ENCODE measurements around the gene SFTPA2. TPM values are rescaled to one million over a fixed set of nuclear protein-coding genes. Genes with fewer than 3 reads are reported as not detected.
"Not testable (repeated sequence)": the region's sequence is repeated elsewhere in the genome, so short reads cannot be mapped to it uniquely, and the experiment has no call there.

The SFTPA2 gene
- total and polyA plus RNA-seq, 2 experiments from 2014 or later: 0.45 TPM; not detected in 1

- Histone ChIP-seq H3K27me3 (peaks cover 14% of the 10 kb centered on the region), H3K9me3 (ENCODE audit: low read depth) (no peaks in the 10 kb centered on the region), H3K4me1 (ENCODE audit: low read depth) (no peaks in the 10 kb centered on the region), H3K27ac (no peak overlapping the region), H3K4me3 (no peak overlapping the region), H3K36me3 (no peaks in the 10 kb centered on the region)
- no peak for DNase-seq (ENCODE audit: low read depth in 1 of 2, low spot score in 1 of 2)
- no peak for TF ChIP-seq CTCF (IDR thresholded peaks at IDR 0.05; ENCODE audit: low read depth, low read length)
These were observed 8.1 kb downstream of the SFTPA2 start for GRCh38 chr10:79552143-79552542.

GRCh38 chr10:79547973-79548372, 12.2 kb downstream of the SFTPA2 start:
- Histone ChIP-seq H3K4me3 (no peak overlapping the region), H3K4me1 (ENCODE audit: low read depth) (no peaks in the 10 kb centered on the region), H3K27ac (no peak overlapping the region), H3K36me3 (no peaks in the 10 kb centered on the region), H3K9me3 (ENCODE audit: low read depth) (no peaks in the 10 kb centered on the region), H3K27me3 (peaks cover 10% of the 10 kb centered on the region)
- no peak for DNase-seq (ENCODE audit: low read depth in 1 of 2, low spot score in 1 of 2)
- TF ChIP-seq CTCF (IDR thresholded peaks at IDR 0.05; ENCODE audit: low read depth, low read length): no peak

GRCh38 chr10:79547128-79547527, 13.1 kb downstream of the SFTPA2 start:
- H3K4me1 ChIP-seq (ENCODE audit: low read depth); DNase-seq (ENCODE audit: low read depth in 1 of 2, low spot score in 1 of 2); H3K4me3 ChIP-seq; H3K36me3 ChIP-seq; H3K27me3 ChIP-seq; H3K9me3 ChIP-seq (ENCODE audit: low read depth); H3K27ac ChIP-seq: not testable (repeated sequence)

- not testable (repeated sequence) for H3K36me3 ChIP-seq; DNase-seq (ENCODE audit: low read depth in 1 of 2, low spot score in 1 of 2); H3K9me3 ChIP-seq (ENCODE audit: low read depth); H3K4me3 ChIP-seq; H3K27me3 ChIP-seq; H3K27ac ChIP-seq; H3K4me1 ChIP-seq (ENCODE audit: low read depth)
These were observed 15.1 kb downstream of the SFTPA2 start for GRCh38 chr10:79544926-79545659.

- H3K27ac ChIP-seq; DNase-seq (ENCODE audit: low read depth in 1 of 2, low spot score in 1 of 2); H3K27me3 ChIP-seq; H3K9me3 ChIP-seq (ENCODE audit: low read depth); H3K4me3 ChIP-seq; H3K36me3 ChIP-seq; H3K4me1 ChIP-seq (ENCODE audit: low read depth): not testable (repeated sequence)
These were observed 15.8 kb downstream of the SFTPA2 start for GRCh38 chr10:79544408-79544807.

GRCh38 chr10:79542626-79543025, 17.6 kb downstream of the SFTPA2 start:
- no peaks in the 10 kb centered on the region for H3K9me3 ChIP-seq (ENCODE audit: low read depth)
- H3K36me3 ChIP-seq: no peaks in the 10 kb centered on the region
- H3K4me3 ChIP-seq: no peak overlapping the region
- no peak for DNase-seq (ENCODE audit: low read depth in 1 of 2, low spot score in 1 of 2)
- H3K4me1 ChIP-seq (ENCODE audit: low read depth): no peaks in the 10 kb centered on the region
- no peak for TF ChIP-seq CTCF (IDR thresholded peaks at IDR 0.05; ENCODE audit: low read depth, low read length)
- H3K27ac ChIP-seq: no peak overlapping the region
- no peaks in the 10 kb centered on the region for H3K27me3 ChIP-seq

- not testable (repeated sequence) for H3K9me3 ChIP-seq (ENCODE audit: low read depth); DNase-seq (ENCODE audit: low read depth in 1 of 2, low spot score in 1 of 2); H3K4me3 ChIP-seq; H3K27me3 ChIP-seq; H3K4me1 ChIP-seq (ENCODE audit: low read depth); H3K36me3 ChIP-seq; H3K27ac ChIP-seq
These were observed 19.3 kb downstream of the SFTPA2 start for GRCh38 chr10:79540930-79541329.

GRCh38 chr10:79538311-79538710, 21.9 kb downstream of the SFTPA2 start:
- H3K27ac ChIP-seq; H3K36me3 ChIP-seq; H3K4me1 ChIP-seq (ENCODE audit: low read depth); H3K27me3 ChIP-seq; H3K9me3 ChIP-seq (ENCODE audit: low read depth); DNase-seq (ENCODE audit: low read depth in 1 of 2, low spot score in 1 of 2); H3K4me3 ChIP-seq: not testable (repeated sequence)

GRCh38 chr10:79533903-79534175, 26.4 kb downstream of the SFTPA2 start:
- not testable (repeated sequence) for H3K4me3 ChIP-seq; H3K27ac ChIP-seq; H3K4me1 ChIP-seq (ENCODE audit: low read depth); DNase-seq (ENCODE audit: low read depth in 1 of 2, low spot score in 1 of 2); H3K36me3 ChIP-seq; H3K27me3 ChIP-seq; H3K9me3 ChIP-seq (ENCODE audit: low read depth)

- H3K4me1 ChIP-seq (ENCODE audit: low read depth); H3K27ac ChIP-seq; H3K9me3 ChIP-seq (ENCODE audit: low read depth); H3K36me3 ChIP-seq; H3K27me3 ChIP-seq; H3K4me3 ChIP-seq; DNase-seq (ENCODE audit: low read depth in 1 of 2, low spot score in 1 of 2): not testable (repeated sequence)
These were observed 26.9 kb downstream of the SFTPA2 start for GRCh38 chr10:79533142-79533902.

- not testable (repeated sequence) for H3K4me1 ChIP-seq (ENCODE audit: low read depth); H3K27me3 ChIP-seq; H3K9me3 ChIP-seq (ENCODE audit: low read depth); H3K4me3 ChIP-seq; H3K27ac ChIP-seq; H3K36me3 ChIP-seq; DNase-seq (ENCODE audit: low read depth in 1 of 2, low spot score in 1 of 2)
These were observed 31.9 kb downstream of the SFTPA2 start for GRCh38 chr10:79528261-79528660.
